RPMI7951 (cell line): ENCODE measurements around the gene PHKG1. TPM values are rescaled to one million over a fixed set of nuclear protein-coding genes. Genes with fewer than 3 reads are reported as not detected.
"Not testable (repeated sequence)": the region's sequence is repeated elsewhere in the genome, so short reads cannot be mapped to it uniquely, and the experiment has no call there.

Experiments
- DNase-seq: peaks from one replicate; pipeline ENCODE4 v3.0.0-alpha.2; 2012; ENCODE audit warnings: low read depth
- total RNA-seq: library from RNA; depleted of rRNA; stranded (reverse); fragments of >200 nt; shearing (Covaris generic); gene quantifications from 2 replicates; pipeline ENCODE4 v1.2.3, GENCODE V29; 2014; rRNA removed

Gene PHKG1
- total RNA-seq, 1 experiment from 2014 or later, result 0.96 TPM

DNA sequence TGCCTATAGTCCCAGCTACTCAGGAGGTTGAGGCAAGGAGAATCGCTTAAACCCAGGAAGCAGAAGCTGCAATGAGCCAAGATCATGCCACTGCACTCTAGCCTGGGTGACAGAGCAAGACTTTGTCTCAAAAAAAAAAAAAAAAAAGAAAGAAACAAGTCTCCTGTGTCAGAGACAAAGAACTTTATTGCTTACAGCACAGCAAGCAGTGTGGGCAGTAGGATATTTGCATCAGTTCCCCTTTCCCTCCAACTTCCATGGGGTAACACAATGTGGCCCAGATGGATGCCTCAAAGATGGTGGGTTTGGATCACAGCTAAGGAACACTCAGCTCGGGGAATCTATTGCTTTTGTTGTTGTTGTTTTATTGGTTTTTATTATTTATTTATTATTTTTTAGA is 47.0 kb downstream of the PHKG1 start:
- not testable (repeated sequence) for DNase-seq

DNA sequence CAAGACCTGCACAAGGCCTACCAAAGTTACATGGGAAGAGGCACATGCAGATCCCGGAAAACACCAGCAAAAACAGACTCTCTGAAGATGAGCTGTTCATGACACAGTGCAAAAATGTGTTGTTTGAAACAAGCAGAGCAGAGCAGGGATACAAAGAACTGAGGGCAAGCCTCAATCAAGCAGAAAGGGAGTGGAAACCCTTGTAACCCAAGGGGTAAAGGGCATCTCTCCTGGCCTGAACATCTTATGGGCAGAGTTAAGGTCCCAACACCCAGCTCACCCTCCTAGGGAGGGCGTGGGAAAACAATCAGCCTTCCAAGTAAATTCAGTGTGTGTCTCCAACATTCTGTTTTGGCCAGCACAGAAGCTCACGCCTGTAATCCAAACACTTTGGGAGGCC is 52.0 kb downstream of the PHKG1 start:
- DNase-seq, result no peak

DNA sequence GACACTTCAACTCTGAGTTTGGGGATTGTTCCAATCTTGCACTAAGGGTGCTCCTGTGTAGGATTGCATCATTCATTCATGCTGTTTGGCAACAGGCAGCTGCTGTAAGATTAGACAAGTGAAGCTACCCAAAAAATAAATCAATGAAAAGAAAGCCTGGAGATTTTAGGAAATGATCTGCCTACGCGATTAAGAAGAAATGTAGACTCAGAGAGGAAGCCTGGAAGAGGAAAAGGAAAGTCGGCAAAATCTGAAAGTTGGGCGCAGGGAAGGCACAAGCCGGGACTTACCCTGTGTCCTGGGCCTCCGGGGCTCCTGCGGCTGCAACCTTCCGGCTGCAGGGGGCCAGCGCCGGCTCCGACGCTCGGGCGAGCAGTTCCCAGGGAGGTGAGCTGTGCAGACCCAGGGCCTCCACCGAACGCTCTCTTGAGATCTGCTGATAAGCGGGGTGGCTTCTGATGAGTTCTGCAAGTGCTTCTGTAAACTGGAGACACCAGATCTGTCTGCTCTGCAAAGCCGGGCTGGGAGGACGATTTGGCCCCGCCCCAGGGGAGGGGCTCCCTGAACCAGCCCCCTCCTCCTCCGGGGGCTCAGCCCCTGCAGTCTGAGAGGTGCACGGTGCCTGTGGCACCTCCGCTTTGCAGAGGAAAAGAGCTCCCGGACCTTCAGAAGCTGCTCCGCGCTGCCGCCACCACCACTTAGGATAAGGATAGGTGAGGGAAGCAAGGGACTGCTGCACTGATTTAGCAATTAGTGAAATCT is 58.9 kb downstream of the PHKG1 start:
- DNase-seq, result peak; percentile 90

DNA sequence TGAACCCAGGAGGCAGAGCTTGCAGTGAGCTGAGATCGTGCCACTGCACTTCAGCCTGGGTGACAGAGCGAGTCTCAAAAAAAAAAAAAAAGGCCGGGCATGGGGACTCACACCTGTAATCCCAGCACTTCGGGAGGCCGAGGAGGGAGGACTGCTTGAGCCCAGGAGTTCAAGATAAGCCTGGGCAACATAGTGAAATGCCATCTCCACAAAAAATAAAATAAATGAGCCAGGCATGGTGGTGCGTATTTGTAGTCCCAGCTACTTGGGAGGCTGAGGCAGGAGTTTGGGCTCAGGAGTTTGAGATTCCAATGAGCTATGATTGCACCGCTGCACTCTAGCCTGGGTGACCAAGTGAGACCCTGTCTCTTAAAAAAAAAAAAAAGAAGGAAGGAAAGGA is 60.2 kb downstream of the PHKG1 start:
- not testable (repeated sequence) for DNase-seq

DNA sequence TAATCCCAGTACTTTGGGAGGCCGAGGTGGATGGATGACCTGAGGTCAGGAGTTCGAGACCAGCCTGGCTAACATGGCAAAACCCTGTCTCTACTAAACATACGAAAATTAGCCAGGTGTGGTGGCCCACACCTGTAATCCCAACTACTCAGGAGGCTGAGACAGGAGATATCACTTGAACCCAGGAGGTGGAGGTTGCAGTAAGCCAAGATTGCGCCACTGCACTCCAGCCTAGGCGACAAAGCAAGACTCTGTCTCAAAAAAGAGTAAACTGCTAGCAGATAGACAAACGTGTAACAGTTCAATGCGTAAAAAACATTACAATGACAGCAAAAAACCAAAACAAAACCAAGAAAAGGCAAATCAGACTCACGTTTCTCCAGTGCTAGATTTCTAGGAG is 61.2 kb downstream of the PHKG1 start:
- DNase-seq, result not testable (repeated sequence)

DNA sequence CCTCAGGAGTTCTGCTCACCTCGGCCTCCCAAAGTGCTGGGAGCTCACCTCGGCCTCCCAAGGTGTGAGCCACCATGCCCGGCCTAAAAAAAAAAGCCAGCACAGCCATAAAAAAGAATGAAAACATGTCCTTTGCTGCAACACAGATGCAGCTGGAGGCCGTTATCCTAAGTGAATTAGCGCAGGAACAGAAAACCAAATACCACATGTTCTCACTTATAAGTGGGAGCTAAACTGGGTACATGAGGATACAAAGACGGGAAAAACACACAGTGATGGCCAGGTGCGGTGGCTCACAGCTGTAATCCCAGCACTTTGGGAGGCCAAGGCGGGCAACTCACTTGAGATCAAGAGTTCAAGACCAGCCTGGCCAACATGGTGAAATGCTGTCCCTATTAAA is 62.4 kb downstream of the PHKG1 start:
- no peak for DNase-seq

Other genes with a start within 250 kb of the PHKG1 start
- gene SEPTIN14, start 230.2 kb downstream of the PHKG1 start, total RNA-seq, result not detected in 2 replicates
- 2.0 and 2.4 TPM in 2 replicates for gene ZNF713, start 205.5 kb downstream of the PHKG1 start, total RNA-seq
- gene MRPS17, start 141.1 kb downstream of the PHKG1 start, total RNA-seq, result 29.7 and 29.9 TPM in 2 replicates
- 66.2 and 76.7 TPM in 2 replicates for gene NIPSNAP2, start 128.4 kb downstream of the PHKG1 start, total RNA-seq
- gene PSPH, start 41.5 kb downstream of the PHKG1 start, total RNA-seq, result 82.3 and 98.0 TPM in 2 replicates
- 372 and 490 TPM in 2 replicates for gene CCT6A, start 41.2 kb downstream of the PHKG1 start, total RNA-seq
- 107 and 119 TPM in 2 replicates for gene SUMF2, start 28.7 kb downstream of the PHKG1 start, total RNA-seq
- 948 and 1,255 TPM in 2 replicates for gene CHCHD2, start 13.5 kb upstream of the PHKG1 start, total RNA-seq
- gene NUPR2, start 23.5 kb upstream of the PHKG1 start, total RNA-seq, result not detected in 2 replicates